Measurements from ENCODE around the gene TDRD3.

TDRD3 gene

DNA sequence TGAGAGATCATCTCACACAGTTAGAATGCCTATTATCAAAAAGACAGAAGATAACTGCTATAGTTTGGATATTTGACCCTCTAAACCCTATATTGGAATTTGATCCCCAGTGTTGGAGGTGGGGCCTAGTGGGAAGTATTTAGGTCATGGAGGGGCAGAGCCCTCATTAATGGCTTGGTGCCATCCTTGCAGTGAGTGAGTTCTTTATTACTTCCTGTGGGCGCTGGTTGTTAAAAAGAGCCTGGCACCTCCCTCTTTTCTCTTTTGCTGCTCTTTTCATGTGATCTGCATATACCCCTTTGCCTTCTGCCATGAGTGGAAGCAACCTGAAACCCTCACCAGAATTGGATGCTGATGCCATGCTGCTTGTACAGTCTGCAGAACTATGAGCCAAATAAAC is 66.8 kb downstream of the TDRD3 start:
- no peak for DNase-seq

DNA sequence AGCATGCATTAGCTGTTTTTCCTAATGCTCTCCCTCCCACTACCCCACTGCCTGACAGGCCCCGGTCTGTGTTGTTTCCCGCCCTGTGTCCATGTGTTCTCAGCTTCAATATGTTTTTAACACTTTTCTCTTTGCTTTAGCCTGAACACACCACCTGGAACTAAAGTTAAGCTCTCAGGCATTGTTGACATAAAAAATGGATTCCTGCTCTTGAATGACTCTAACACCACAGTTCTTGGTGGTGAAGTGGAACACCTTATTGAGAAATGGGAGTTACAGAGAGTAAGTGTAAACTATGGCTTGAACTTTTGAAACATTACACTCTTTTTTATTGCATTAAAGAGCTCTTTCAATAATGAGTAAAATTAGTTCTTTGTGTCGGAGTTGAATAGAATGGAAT is 70.1 kb downstream of the TDRD3 start:
- no peak for DNase-seq

DNA sequence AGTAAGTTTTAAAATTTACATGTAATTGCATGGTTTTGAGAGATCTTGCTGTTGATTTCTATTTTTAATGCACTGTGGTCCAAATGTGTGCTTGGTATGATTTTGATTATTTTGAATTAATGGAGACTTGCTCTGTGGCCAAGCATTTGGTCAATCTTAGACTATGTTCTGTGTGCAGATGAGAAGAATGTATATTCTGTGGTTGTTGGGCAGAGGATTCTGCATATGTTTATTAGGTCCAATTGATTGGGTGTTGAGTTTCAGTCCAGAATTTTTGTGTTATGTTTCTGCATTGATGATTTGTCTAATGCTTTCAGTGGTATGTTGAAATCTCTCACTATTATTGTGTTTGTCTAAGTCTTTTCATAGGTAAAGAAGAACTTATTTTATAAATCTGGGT is 82.3 kb downstream of the TDRD3 start:
- no peak for DNase-seq

DNA sequence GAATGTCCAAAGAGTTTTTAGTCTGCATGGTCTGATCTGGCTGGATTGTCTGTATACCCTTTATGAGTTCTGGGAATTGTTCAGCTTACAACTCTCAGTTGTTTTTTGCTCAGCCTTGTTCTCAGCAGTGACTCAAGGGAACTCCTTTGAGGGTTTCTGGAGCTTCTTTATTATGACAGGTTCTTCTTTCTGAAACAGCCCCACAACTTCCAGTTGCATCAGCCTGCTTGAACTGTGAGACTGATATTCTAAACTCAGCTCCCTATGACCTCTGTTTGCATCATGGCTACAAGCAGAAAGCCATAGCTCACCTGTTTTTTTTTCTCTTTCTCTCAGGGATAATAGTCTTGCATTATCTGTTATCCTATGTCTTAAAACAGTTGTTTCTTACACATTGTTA is 85.0 kb downstream of the TDRD3 start:
- DNase-seq: no peak

DNA sequence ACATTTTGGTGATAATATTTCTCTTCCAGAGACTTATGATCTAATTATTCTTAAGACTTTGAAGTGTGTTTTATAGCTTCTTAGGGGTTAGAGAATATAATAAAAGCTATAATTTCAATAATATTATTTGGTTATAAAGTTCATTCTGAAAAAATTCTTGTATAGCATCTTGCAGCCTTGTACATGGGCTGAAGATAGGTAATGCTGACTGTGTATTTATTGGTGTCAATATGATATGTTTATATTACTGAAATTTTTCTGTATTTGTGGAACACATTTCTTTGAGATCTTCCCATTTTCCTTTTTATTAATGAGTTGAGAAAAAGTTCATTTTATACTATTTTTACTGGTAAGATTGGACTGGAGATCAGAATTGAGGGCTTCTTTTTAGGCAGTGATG is 87.8 kb downstream of the TDRD3 start:
- no peak for DNase-seq

DNA sequence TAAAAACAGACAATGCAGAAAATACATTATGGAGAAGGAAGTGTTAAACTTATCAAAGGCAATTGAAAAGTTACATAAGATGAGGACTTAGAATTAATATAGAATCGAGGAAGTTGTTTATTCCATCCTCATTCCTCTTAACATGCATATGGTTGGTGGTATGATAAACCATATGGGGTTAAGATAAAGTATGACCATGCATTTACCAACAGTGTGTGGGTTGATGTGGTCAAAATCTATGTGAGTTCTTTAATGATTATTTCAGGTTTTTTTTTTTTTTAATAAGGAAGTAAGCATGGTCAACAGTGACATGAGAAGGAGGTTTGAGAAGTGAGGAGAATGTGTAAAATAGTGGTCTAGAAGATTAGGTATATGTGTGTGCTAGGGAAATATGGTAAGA is 94.5 kb downstream of the TDRD3 start:
- no peak for DNase-seq

DNA sequence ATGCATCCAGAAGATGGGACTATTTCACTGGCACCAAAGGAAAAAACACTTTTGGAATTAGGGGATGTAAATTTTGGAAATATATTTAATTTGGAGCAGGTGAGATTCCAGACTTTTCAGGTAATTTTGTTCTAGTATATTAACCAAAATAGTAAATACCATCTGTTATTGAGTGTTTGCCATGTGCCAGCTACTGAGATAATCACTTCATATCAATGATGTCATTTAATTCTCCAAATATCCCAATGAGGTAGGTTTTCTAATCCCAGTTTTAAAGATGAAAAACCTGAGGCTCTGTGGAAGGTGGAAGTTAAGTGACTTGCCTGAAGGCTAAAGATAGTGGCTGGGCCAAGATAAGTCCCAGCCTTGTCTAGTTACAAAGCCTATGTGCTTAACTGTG is 95.2 kb downstream of the TDRD3 start:
- no peak for DNase-seq

DNA sequence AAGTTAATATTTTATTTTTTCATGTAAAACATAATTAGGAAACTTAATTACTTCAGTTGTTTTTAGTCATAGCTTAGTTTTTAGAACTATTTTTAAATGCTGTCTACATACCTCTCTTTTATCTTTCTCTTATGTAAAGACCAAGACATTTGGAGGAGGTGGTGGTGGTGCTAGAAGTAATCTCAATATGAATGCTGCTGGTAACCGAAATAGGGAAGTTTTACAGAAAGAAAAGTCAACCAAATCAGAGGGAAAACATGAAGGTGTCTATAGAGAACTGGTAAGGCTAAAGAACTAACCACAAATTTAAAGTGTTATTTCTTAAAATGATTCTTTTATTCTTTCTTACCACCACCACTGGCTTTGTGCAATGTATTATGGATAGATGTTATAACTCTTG is 97.3 kb downstream of the TDRD3 start:
- DNase-seq: no peak

DNA sequence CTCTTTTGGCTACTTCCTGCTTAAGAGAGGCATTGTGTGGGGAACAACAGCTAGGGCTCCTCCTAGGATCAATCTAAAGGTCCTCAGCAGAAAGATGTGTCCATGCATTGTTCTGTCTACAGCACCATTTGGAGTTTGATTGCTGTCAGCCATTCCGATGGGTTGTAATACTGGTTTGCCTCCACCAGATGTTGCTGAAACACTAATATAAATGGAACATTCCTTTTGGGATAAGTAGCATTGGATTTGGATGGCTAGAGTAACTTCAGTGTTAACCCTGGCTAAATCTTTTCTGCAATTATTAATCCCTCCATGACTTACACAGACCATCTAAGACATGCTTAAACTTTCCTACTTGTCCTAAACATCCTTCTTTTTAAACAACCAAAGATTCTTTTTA is 104.2 kb downstream of the TDRD3 start:
- DNase-seq: no peak

DNA sequence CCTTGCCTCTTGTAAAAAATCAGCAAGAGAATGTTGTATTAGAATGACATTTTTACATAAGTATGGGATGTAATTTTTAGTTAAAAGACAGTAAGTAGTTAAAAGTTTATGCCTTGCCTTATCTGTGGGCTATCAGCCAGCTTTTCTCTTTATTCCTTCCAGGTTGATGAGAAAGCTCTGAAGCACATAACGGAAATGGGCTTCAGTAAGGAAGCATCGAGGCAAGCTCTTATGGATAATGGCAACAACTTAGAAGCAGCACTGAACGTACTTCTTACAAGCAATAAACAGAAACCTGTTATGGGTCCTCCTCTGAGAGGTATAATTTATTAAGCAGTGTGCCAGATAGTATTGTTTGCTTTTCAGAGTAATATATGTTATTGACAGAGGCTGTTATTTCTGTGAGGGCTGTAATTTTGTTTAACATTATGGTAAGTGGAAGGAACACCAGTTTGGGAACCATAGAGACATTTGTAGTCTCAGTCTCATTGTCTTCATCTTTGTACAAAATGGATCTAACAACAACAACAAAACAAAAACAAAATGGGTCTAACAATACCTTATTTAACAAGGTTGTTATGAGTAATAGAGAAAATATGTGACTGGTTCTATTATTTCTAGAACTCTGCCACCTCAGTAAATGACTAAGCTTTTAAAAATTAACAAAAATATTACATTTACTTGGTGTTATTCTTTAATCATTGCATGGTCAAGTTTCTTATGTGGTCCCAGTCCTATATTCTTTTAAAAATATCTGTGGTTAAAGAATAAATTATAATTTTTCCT is 112.8 kb downstream of the TDRD3 start:
- no peak for DNase-seq

DNA sequence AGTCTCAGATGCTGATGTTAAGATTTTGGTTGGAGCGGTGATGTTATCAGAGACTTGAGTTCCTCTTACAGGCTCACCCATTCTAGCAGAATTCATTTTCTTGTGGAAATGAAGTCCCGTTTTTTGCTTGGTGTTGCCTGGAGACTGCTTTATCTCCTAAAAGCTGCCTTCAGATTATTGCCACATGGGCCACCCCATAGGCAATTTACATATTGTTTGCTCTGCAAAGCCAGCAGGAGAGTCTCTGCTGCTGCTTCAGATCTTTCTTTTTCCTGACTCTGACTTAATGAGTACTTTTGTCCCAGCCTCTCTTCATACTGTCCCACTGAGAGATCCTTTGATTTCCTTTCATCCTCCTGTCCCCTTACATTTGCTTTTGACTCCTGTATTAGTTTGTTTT is 114.6 kb downstream of the TDRD3 start:
- DNase-seq: no peak

DNA sequence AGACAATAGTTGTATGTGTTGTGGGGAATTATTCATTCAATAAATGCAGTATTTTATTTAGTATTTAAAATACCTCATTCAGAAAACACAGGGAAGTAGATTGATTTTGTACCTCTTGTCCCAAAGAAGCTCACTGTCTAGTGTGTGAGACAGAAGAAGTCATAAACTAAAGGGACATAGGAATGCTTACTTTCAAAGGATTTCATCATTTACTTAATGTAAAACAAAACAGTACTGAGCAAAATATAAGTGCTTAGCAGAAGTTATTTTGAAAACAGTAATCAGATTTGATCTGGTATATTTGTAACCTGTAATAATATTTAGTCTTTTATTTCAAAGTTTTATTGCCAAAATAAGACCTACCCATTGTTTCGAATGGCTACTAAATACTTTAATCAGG is 117.9 kb downstream of the TDRD3 start:
- no peak for DNase-seq

DNA sequence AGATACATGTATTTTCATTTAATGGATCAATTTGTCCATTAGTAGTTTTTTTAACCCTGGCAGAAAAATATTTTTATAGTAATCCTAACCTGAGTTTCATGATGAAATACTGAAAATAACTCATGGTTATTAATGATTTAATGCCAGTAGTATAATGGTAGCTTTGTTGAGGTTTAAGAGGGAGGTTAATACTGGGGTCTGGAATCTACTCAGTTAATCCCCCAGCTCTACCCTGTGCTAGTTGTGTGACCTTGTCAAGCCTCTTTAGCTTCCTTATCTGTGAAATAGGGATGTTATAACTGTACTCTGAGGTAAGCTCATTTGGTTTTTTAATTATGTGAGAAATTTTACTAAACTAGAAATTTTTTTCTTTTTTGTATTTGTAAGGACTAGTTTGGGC is 122.5 kb downstream of the TDRD3 start:
- DNase-seq: no peak

DNA sequence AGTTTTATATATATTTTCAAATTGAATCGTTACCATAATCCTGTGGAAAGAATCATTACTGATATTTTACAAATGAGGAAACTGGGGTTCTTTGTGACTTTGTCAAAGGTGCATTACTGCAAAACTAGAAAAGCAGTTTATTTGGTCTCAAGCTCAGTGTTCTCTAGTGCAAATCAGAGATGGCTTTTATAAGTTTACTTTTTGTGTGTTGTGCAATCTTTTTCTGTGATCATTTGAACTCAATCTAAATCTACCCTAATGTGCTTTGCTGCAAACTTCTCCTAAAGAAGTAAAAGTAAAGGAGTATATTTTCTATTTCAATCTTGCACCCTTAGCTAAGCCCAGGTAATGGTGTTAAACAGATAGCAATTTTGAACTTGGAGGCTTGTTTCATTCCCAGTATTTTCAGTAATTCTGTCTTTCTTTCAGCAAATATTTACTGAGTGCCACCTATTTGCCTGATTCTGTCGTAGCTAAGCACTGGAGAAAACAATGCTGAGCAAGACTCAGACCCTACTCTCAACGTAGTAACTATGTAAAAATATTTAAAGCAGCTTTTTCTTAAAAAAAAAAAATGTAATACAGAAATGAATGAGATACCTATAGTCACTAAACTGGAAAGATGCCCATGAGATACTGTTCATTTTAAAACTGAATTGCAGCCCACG is 124.0 kb downstream of the TDRD3 start:
- DNase-seq: no peak

DNA sequence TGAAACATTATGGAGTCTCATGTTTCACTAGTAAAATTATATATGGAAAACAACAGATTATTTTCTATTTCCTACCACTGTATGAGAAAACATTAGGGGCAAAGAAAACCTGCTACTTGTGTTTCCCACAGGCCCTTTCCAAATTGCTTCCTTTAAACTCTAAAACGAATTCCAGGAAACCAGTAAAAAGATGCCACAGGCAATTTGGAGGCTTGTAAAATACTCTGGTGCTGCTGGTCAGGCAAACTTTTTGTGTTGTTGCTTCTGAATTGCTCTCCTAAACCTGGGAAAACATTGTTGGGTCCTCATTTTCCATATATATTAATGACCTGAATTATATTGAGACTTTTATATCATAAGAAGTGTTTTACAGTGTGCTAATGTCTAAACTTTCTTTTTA is 141.5 kb downstream of the TDRD3 start:
- DNase-seq: no peak

DNA sequence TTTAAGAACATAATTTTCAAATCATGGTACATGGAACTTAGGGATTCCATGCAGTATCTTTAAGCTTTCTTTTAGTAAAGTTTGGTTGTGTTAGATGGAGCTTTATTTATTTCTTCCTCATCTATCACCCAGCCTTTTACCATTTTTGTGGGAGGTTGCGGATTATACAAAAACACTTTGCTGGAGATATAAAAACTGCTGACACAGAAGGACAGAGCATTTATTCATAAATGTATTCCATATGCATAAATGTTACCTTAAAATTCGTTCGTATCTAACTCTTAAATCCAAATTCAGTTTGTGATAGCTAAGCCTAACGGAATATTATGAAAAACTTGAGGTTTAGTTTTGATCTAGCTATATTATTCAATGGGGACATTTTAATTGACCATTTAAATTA is 143.3 kb downstream of the TDRD3 start:
- DNase-seq: no peak

DNA sequence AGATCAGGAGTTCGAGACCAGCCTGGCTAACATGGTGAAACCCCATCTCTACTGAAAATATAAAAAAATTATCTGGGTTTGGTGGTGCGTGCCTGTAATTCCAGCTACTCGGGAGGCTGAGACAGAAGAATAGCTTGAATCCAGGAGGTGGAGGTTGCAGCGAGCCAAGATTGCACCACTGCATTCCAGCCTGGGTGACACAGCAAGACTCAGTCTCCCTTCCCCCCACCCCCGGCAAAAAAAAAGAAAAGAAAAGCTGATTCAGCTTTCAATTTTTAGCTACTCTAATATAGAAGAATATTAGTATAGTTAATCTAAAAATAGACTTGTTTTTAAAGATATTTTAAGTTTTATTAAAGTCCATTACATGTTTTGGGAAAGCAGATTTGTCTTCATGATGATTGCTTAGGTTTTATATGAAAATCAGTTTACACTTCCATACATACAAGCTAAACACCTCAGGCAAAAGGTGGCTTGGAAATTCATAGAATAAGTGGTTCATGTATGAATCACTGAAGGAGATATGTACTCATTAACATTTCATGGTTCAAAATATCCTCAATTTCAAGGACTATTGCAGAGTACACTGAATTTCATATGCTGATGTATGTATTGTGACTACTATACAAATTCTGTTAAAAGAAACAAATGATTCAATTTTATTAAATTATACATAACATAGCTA is 165.2 kb downstream of the TDRD3 start:
- DNase-seq: no peak

DNA sequence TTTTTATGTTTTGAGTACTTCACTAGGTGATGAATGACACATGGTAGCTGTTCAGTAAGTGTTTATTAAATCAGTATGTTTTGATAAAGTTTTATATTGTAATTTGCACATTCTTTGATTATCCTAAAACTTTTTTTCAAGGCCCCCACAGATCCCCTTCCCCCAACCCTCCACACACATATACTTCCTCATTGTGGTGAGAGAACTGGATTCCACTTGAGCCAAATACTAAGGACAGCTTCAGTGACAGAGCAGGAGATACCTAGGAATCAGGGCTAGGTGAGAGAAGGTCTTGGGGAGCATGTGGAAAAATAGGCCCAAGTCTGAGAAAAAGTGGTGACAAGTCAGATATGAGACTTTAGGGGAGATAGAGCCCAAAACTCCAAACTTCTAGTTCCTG is 174.6 kb downstream of the TDRD3 start:
- no peak for DNase-seq

DNA sequence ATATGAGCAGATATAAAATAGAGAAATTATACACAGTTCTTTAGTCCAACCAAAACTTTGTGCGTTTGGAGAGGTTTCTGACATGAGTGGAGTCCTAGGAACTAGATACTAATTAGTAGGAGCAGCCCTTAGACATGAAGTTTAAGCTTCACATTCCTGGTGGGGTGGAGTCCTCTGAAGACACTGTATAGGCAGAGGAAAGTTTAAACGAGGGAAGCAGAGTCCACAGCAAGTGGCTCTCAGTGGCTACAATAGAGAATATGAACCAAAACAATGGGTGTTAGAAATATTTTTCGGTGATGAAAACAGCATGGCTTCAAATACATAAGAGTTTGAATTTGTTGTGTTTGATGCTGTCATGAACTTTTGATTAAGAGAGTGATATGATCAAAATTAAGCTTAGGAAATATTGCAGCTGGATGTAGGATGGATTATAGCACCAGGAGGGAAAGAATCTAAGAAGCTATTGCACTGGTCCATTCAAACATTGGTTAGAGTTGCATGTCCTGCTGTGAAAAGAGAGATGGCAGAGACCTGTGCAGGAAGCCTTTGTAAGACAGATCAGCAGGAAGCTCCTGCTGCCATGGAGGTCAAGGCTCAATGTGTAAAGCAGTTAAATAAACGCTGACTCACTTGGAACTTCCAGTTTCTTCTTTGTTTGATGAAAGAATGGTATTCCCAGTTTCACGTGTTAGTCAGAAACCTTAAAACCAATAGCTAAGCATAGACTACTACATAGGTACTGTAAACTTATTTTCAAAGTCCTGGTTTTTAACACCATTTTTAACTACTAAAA is 175.2 kb downstream of the TDRD3 start:
- no peak for DNase-seq

DNA sequence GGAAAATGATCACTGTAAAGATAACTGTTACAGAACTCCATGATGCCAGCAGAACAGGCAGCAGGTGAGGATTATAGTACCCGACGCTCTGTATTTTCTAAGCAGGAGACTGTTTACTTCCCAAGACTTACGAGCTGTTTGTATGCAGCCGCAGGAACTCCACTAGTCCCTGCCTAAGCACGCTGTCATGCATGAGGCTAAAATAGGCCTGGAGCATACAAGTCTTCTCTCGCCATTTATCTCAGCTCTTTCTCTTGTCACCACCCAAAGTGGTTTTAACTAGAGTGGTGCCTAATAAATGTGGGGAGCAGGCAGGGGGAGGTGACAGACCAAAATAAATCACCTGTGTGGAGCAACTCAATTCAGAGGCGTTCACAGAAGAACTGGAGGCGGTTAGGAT is 175.8 kb downstream of the TDRD3 start:
- no peak for DNase-seq

DNA sequence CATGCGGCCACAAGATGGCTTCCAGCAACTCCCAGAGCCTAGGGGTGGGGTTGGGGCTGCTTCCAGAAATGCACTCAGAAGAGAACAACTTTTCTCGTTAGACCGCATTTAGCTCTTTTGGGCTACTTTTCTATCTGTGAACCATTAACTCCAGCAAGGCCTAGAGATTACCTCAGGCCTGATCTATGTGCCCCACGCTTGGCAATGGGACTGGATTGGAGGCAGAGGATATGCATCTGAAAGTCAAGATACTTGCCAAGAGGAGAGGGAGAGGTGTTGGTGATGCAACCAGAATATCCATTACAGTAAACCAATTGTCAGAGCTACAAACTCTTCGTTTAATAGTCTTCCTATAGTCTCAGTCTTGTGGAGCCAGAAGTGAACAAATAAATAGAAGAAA is 177.7 kb downstream of the TDRD3 start:
- DNase-seq: no peak

DNA sequence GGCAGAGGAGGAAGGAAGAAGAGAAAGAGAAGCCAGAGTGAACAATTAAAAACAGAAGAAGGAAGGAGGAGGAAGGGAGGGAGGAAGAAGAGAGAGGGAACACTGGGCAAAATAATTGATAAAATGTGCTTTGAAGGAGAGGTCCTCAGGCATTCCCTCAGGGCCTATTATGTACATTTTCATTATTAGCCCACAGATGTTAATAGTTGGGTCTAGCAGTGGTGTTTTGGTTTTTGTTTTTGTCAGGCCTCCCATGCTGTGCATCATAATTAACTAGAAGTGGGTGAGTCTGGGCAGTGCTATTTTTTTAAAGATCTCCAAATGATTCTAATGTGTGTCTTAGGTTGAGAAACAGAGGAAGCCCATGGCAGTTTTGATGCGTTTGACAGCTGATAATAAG is 178.1 kb downstream of the TDRD3 start:
- DNase-seq: no peak

DNA sequence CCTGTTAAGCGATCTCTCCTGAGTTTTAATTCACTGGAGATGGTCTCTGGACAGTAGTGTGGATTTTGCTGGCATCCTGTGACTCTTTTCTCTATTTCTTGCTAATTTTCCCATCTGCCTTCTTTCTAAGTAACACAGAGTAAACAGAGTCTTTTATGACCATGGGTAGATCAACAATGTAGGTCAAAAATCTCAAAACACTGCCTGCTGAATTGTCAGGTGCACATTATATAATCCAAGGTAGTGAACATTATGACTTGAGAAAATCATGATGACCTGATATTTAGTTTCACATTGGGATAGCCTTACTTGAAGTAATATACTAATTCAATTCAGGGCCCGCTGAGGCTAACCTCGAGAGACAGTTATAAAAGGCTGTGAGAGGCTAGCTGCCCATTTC is 180.7 kb downstream of the TDRD3 start:
- DNase-seq: no peak
